ENCODE data around the gene VPS33A. TPM values are rescaled to one million over a fixed set of nuclear protein-coding genes. Genes with fewer than 3 reads are reported as not detected.

VPS33A gene
- total and polyA plus RNA-seq, 2 of the 13 experiments (the other 11 are each of a cell fraction or from before 2014, with no cell fraction given) = 11.0 to 43.6 TPM

DNA sequence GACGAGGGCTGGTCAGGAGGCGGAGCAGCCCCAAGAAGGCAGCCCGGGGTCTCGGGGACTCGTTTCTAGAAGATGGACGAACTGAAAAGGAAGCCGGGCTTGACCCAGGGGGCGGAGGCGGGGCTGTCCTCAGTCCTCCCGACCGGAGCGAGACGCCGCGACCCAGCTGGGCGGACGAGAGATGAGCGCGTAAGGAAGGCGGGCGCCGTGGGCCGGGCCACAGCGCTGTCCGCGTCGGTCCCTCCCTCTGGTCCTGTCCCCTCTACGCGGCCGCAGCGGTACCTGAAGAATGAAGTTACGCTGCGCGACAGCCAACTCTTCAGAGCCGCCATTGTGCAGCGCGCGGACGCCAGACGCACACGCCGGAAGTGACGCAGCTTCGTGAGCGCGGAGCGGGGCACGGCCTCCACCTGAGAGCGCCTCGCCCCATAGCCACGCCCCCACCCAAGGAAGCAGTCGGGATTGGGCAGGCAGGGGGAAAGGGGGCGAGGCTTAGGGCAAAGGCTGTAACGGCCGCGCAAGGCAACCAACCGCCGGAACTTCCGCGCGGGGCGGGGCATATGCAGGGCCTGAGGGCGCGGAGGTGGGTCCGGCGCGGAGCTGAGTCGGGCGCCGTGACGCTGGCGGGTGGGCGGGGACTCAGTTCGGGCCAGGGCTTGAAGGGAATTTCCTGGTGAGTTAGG is 40.5 kb downstream of the VPS33A start, which contains the start of gene DIABLO (continued):
- TF ChIP-seq, protein P1, sequence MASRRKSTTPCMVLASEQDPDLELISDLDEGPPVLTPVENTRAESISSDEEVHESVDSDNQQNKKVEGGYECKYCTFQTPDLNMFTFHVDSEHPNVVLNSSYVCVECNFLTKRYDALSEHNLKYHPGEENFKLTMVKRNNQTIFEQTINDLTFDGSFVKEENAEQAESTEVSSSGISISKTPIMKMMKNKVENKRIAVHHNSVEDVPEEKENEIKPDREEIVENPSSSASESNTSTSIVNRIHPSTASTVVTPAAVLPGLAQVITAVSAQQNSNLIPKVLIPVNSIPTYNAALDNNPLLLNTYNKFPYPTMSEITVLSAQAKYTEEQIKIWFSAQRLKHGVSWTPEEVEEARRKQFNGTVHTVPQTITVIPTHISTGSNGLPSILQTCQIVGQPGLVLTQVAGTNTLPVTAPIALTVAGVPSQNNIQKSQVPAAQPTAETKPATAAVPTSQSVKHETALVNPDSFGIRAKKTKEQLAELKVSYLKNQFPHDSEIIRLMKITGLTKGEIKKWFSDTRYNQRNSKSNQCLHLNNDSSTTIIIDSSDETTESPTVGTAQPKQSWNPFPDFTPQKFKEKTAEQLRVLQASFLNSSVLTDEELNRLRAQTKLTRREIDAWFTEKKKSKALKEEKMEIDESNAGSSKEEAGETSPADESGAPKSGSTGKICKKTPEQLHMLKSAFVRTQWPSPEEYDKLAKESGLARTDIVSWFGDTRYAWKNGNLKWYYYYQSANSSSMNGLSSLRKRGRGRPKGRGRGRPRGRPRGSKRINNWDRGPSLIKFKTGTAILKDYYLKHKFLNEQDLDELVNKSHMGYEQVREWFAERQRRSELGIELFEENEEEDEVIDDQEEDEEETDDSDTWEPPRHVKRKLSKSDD (CRISPR knock-in tag; IDR thresholded peaks at IDR 0.05; ENCODE audit: low read depth) = peak; percentile 89
- TF ChIP-seq, protein P2, sequence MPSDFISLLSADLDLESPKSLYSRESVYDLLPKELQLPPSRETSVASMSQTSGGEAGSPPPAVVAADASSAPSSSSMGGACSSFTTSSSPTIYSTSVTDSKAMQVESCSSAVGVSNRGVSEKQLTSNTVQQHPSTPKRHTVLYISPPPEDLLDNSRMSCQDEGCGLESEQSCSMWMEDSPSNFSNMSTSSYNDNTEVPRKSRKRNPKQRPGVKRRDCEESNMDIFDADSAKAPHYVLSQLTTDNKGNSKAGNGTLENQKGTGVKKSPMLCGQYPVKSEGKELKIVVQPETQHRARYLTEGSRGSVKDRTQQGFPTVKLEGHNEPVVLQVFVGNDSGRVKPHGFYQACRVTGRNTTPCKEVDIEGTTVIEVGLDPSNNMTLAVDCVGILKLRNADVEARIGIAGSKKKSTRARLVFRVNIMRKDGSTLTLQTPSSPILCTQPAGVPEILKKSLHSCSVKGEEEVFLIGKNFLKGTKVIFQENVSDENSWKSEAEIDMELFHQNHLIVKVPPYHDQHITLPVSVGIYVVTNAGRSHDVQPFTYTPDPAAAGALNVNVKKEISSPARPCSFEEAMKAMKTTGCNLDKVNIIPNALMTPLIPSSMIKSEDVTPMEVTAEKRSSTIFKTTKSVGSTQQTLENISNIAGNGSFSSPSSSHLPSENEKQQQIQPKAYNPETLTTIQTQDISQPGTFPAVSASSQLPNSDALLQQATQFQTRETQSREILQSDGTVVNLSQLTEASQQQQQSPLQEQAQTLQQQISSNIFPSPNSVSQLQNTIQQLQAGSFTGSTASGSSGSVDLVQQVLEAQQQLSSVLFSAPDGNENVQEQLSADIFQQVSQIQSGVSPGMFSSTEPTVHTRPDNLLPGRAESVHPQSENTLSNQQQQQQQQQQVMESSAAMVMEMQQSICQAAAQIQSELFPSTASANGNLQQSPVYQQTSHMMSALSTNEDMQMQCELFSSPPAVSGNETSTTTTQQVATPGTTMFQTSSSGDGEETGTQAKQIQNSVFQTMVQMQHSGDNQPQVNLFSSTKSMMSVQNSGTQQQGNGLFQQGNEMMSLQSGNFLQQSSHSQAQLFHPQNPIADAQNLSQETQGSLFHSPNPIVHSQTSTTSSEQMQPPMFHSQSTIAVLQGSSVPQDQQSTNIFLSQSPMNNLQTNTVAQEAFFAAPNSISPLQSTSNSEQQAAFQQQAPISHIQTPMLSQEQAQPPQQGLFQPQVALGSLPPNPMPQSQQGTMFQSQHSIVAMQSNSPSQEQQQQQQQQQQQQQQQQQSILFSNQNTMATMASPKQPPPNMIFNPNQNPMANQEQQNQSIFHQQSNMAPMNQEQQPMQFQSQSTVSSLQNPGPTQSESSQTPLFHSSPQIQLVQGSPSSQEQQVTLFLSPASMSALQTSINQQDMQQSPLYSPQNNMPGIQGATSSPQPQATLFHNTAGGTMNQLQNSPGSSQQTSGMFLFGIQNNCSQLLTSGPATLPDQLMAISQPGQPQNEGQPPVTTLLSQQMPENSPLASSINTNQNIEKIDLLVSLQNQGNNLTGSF (CRISPR knock-in tag; IDR thresholded peaks at IDR 0.05) = no peak
- peak; percentile 46; the same call in 1 of the 2 replicates for TF ChIP-seq MTA1 (CRISPR knock-in tag; IDR thresholded peaks at IDR 0.05; ENCODE audit: borderline replicate concordance)
- TF ChIP-seq RAD21 (CRISPR knock-in tag; IDR thresholded peaks at IDR 0.05) = peak; percentile 37; the same call in 1 of the 2 replicates
- peak; percentile 70; the same call in 1 of the 2 replicates for TF ChIP-seq WIZ (CRISPR knock-in tag; IDR thresholded peaks at IDR 0.05)
- TF ChIP-seq, protein P3, sequence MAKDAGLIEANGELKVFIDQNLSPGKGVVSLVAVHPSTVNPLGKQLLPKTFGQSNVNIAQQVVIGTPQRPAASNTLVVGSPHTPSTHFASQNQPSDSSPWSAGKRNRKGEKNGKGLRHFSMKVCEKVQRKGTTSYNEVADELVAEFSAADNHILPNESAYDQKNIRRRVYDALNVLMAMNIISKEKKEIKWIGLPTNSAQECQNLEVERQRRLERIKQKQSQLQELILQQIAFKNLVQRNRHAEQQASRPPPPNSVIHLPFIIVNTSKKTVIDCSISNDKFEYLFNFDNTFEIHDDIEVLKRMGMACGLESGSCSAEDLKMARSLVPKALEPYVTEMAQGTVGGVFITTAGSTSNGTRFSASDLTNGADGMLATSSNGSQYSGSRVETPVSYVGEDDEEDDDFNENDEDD (CRISPR knock-in tag; IDR thresholded peaks at IDR 0.05; ENCODE audit: borderline replicate concordance) = peak; percentile 75; the same call in 1 of the 2 replicates
- TF ChIP-seq, protein P4, sequence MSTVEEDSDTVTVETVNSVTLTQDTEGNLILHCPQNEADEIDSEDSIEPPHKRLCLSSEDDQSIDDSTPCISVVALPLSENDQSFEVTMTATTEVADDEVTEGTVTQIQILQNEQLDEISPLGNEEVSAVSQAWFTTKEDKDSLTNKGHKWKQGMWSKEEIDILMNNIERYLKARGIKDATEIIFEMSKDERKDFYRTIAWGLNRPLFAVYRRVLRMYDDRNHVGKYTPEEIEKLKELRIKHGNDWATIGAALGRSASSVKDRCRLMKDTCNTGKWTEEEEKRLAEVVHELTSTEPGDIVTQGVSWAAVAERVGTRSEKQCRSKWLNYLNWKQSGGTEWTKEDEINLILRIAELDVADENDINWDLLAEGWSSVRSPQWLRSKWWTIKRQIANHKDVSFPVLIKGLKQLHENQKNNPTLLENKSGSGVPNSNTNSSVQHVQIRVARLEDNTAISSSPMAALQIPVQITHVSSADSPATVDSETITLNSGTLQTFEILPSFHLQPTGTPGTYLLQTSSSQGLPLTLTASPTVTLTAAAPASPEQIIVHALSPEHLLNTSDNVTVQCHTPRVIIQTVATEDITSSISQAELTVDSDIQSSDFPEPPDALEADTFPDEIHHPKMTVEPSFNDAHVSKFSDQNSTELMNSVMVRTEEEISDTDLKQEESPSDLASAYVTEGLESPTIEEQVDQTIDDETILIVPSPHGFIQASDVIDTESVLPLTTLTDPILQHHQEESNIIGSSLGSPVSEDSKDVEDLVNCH (CRISPR knock-in tag; IDR thresholded peaks at IDR 0.05) = no peak
- no peak; the same call in 1 of the 2 replicates for TF ChIP-seq MIER3 (CRISPR knock-in tag; IDR thresholded peaks at IDR 0.05; ENCODE audit: borderline replicate concordance)
- TF ChIP-seq ELF4 (CRISPR knock-in tag; IDR thresholded peaks at IDR 0.05; ENCODE audit: borderline replicate concordance) = peak; percentile 75
- peak; percentile 39; the same call in 1 of the 2 replicates for TF ChIP-seq BHLHE40 (IDR thresholded peaks at IDR 0.05; ENCODE audit: low read length)
- TF ChIP-seq, protein P5, sequence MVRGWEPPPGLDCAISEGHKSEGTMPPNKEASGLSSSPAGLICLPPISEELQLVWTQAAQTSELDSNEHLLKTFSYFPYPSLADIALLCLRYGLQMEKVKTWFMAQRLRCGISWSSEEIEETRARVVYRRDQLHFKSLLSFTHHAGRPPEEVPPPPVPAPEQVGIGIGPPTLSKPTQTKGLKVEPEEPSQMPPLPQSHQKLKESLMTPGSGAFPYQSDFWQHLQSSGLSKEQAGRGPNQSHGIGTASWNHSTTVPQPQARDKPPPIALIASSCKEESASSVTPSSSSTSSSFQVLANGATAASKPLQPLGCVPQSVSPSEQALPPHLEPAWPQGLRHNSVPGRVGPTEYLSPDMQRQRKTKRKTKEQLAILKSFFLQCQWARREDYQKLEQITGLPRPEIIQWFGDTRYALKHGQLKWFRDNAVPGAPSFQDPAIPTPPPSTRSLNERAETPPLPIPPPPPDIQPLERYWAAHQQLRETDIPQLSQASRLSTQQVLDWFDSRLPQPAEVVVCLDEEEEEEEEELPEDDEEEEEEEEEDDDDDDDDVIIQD (CRISPR knock-in tag; IDR thresholded peaks at IDR 0.05; ENCODE audit: low read depth) = peak; percentile 27; the same call in 1 of the 2 replicates

Data from HepG2 (cell line).